HG02852 (cell line): Measurements from ENCODE around the gene ARHGDIA.

Source experiments
- ATAC-seq: cut with Tn5 transposase; IDR thresholded peaks from one replicate; pipeline ENCODE4 v1.9.1; 2021; ENCODE audit warnings: mild to moderate bottlenecking, moderate library complexity; ENCODE audit not compliant: unreplicated experiment

The ARHGDIA gene

GRCh38 chr17:81888988-81889595, 18.0 kb upstream of the ARHGDIA start:
- no peak for ATAC-seq

GRCh38 chr17:81888105-81888987, 17.2 kb upstream of the ARHGDIA start:
- ATAC-seq, result no peak

GRCh38 chr17:81885869-81886548, 14.9 kb upstream of the ARHGDIA start:
- ATAC-seq, result no peak

- ATAC-seq, result no peak
Observed at GRCh38 chr17:81885454-81885853, 14.3 kb upstream of the ARHGDIA start.

- ATAC-seq, result no peak
Observed at GRCh38 chr17:81884968-81885367, 13.8 kb upstream of the ARHGDIA start.

- no peak for ATAC-seq
Observed at GRCh38 chr17:81884520-81884919, 13.4 kb upstream of the ARHGDIA start.

- no peak for ATAC-seq
Observed at GRCh38 chr17:81879121-81879520, 8.0 kb upstream of the ARHGDIA start.

GRCh38 chr17:81878294-81878693, 7.2 kb upstream of the ARHGDIA start:
- ATAC-seq, result no peak

- ATAC-seq, result no peak
Observed at GRCh38 chr17:81877569-81877968, 6.4 kb upstream of the ARHGDIA start.

GRCh38 chr17:81871387-81872230, 472 bp upstream of the ARHGDIA start:
- ATAC-seq, result no peak

GRCh38 chr17:81870131-81870980, 781 bp downstream of the ARHGDIA start:
- no peak for ATAC-seq

- no peak for ATAC-seq
Observed at GRCh38 chr17:81869221-81870130, 1.7 kb downstream of the ARHGDIA start.

- ATAC-seq, result no peak
Observed at GRCh38 chr17:81868674-81869220, 2.4 kb downstream of the ARHGDIA start.

- ATAC-seq, result no peak
Observed at GRCh38 chr17:81867991-81868673, 3.0 kb downstream of the ARHGDIA start.

GRCh38 chr17:81867170-81867990, 3.8 kb downstream of the ARHGDIA start:
- ATAC-seq, result no peak

- no peak for ATAC-seq
Observed at GRCh38 chr17:81866440-81867169, 4.5 kb downstream of the ARHGDIA start.
